GOT3 (cell line): ENCODE data around the gene SLC25A1.
"Not testable (repeated sequence)": the region's sequence is repeated elsewhere in the genome, so short reads cannot be mapped to it uniquely, and the experiment has no call there.

Experiments
- DNase-seq: peaks from one replicate; lab custom pipeline; 2025; ENCODE audit warnings: mixed read lengths; lab: John Stamatoyannopoulos, UW

The SLC25A1 gene

DNA sequence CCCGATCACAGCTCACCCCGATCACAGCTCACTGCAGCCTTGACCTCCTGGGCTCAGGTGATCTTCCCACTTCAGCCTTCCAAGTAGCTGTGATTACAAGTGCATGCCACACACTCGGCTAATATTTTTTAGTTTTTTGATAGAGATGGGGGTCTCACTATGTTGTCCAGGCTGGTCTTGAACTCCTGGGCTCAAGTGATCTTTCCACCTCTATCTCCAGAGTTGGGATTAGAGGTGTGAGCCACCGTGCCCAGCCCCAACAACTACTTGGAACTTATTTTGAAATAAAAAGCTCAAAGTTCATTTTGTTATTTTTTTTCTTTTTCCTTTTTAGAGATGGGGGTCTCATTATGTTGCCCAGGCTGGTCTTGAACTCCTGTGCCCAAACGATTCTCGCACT, 27.8 kb upstream of the SLC25A1 start:
- no peak for DNase-seq

DNA sequence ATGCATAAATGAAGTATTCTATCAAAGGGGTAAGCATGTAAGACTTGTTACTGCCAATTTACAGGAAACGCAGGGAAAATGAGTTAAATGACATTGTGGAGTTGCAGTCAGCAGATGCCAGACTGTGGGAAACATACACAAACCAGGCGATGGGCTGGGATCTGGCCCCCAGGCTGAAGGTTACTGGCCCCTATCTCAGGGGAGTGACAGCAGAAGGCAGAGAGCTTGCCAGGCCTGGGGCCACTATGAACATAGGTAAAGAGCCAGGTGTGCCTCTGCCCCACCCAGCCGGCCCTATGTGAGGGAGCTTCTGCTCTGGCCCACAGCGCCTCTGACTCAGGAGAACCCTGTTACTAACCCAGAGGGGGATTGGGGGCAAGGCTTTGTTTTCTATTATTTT, 26.1 kb upstream of the SLC25A1 start:
- DNase-seq: no peak

DNA sequence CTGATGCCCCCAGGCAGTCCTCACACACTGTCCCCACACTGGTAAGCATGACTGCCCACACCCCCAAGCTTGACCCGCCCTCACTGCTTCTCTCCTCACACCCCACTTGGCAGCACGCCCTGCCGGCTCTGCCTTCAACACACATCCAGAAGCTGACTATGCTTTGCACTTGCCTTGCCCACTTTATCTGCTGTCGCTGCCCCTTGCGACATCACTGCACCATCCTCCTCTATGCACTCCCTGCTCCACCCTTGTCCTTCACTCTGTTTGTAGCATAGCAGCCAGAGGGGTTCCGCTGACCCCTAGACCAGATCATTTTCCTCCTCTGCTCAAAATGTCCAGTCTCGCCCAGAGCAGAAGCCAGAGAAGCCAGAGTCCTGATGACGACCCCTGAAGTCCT, 25.3 kb upstream of the SLC25A1 start:
- DNase-seq: no peak

DNA sequence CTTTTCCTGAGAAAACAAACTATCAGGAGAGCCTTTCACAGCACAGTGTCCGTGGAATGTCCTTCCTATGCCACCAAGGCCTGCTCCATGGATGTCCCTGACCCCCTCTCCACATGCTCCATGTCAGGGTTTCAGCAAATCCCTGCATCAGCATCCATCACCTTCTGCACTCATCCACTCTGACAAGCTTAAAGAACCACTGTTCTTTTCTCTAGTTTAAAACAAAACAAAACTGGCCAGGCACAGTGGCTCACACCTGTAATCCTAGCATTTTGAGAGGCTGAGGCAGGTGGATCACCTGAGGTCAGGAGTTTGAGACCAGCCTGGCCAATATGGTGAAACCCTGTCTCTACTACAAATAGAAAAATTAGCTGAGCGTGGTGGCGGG, 24.3 kb upstream of the SLC25A1 start:
- not testable (repeated sequence) for DNase-seq

- DNase-seq: no peak
These were observed 23.6 kb upstream of the SLC25A1 start for GRCh38 chr22:19201869-19202798.

DNA sequence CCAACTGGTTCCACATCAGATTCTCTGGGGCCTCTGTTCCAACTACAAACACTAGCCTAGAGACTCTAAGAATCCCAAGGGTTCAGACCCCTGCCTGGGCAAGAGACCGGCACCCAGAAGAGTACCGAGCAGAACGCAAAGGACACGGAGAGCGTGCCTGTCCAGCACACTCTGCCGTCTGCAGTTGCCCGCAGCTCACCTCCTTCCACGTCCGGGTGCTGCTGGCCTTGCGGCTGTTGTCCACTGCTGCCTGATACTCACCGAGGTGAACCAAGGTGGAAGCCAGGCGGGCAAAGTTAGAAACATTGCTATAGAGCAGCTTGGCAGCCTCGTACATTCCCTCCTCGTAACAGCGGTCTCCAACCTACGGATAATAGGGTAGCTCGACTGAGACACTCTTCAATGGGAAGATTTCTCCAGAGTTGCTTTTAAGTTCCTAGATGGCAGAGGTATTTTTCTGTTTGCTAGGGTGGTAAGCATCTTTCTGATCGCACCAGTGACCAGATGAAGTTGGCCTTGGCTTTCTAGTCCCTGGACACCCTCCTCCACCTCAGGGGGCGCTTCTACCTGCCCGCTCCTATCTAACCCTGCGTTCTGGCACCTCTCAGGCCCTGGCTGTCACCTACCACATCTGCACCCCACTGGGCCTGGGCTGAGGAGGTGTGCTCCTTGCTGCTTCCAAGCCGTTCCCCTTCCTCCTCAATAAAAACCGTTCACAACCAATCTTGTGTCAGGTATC, 22.8 kb upstream of the SLC25A1 start:
- DNase-seq: no peak

- no peak for DNase-seq
These were observed 20.9 kb upstream of the SLC25A1 start for GRCh38 chr22:19199479-19199878.

DNA sequence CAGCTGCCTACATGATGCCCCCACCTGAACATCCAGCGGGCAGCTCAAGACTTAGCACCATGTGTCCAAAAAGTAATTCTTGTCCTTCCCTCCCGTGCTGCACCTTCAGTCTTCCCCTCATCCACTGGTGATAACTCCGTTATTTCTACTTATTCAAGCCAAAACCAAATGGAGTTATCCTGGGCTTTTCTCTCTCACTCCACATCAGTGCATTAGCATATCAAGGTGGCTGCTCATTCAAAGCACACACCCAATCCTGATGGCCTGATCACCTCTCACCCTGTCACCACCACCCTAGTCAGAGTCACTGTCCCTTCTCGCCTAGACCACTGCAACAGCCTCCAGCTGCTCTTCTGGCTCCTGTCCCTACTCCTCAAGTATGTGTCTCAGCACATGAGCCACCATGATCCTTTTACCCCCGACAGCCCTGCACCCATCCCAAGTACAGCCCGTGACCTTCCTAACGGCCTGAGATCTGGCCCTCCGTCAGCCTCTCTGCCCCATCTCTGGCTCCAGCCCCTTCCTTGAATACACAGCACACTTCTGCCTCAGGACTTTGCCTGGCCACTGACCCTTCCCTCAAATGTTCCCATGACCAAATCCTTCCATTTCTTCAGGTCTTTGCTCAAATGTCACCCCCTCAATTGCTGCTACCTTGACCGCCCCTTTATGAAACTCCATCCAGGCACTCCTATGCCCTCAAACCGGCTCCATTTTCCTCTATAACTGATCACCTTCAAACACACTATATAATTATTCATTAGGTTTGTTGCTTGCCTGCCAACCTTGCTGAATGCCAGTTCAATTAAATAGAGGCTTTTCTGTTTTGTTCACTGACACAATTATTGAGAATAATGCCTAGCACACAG, 19.7 kb upstream of the SLC25A1 start:
- no peak for DNase-seq

DNA sequence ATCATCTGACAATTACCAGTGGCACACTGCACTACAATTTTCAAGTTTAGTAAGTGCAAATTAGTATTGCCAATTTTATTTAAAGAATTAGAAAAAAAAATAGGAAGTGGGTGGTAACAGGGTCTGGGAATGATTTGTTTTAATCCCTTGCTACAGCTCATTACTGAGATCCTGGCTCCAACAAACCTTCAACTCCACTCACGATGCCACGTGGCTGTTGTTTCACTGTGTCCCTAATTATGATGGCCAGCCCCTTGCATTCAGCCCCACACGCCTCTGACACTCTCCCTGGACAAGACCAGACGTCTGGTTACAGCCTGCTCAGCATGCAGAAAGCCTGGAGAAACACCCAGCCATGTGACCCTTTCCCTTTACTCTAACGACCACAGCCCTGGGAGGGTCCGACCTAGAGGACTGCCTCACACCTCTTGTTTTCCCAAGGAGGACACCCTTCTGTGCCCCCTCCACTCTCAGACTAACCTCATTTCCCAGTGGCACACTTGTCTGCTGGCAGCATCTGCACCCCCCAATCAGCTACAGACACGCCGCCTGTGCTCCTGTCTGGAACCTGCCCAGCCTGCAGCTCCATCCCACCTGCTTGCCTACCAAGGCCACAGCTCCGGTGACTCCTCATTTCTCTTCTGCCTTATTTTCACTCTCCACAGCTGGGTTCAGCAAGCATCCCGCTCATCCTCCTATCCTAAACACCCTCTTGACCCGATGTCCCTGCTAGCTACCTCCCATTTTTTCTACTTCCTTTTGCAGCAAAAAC, 18.5 kb upstream of the SLC25A1 start:
- no peak for DNase-seq

DNA sequence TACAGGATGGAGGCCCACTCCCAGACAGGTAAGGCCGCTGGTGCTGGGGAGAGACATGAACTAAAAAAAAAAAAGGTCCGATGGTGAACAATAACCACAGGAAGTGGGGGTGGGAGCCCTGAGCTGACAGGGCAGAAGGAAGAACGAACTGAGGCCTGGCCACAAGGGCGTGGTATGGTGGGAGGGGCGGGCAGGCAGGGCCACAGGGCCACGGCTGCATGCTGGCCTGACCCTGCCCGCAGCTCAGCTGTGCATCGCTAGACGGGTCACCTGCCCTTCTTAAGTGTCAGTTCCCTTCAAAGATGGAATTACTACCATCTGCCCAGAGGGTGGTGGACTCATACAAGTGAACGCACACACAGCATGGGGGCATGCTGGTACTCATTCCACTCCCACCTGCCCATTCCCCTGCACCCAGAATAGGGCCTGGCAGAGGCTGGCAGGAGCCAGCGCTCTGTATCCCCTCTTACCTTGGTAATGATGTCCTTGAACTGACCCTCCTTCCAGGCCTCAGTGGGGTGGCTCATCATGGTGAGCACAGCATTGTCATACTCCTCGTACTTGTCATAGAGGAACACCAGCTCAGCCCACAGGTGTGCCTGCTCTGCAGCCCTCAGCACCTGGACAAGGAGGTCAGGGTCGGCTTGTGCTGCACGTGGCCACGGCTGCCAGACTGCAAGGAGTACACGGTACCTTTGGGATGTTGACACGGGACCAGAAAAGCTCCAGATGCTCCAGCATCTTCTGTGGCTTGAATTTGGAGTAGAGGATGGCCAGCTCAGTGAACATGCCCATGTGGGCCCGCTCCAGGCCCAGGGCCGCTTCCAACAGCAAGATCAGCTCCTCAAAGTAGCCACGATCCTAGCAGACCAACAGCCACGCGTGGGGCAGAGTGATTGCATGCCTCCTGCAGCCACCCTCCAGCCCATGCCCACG, 17.5 kb upstream of the SLC25A1 start:
- DNase-seq: no peak

GRCh38 chr22:19194766-19195536, 16.4 kb upstream of the SLC25A1 start:
- no peak for DNase-seq

DNA sequence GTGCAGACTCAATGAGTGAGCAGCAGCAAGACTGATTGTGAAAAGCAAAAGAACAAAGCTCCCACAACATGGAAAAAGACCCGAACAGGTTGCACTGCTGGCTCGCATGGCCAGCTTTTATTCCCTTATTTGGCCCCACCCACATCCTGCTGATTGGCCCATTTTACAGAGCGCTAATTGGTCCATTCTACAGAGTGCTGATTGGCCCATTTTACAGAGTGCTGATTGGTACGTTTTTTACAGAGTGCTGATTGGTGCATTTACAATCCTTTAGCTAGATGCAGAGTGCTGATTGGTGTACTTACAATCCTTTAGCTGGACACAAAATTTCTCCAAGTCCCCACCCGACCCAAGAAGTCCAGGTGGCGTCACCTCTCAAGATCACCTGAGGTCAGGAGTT, 15.3 kb upstream of the SLC25A1 start:
- no peak for DNase-seq

DNA sequence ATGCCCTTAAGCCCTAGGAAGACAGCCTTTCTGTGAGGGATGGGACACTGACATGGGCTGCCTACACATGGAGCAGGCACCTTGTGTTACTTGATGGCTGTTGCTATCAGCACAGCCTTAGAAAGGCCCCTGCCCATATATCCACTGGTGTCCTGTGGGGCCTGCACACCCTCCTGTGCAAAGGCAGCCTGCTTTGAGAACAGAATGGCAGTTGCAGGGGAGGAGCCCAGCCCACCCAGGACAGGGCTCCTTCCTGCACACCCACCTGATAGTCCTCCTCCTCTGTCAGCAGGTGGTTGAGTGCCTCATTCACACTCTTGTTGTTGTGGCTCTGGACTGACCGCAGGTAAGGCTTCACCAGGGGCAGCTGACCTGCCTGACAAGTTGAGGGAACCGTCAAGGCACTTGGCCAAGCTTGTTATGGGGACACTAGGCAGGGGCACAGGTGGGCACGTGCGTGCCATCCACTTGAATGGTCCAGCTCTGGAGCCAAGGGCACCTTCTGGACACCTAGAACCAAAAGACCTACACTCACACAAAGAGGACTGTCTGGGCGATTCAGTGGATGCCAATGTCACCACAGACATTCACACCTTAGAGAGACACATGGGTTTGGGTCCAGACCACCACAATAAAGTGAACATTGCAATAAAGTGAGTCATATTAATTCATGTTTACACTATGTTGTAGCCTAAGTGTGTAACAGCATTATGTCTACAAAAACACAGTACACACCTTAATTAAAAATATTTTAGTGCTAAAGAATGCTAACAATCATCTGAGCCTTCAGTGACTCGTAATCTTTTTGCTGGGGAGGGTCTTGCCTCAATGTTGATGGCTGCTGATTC, 9.4 kb upstream of the SLC25A1 start:
- no peak for DNase-seq

- DNase-seq: no peak
These were observed 5.9 kb upstream of the SLC25A1 start for GRCh38 chr22:19184276-19184997.

- DNase-seq: no peak
These were observed 4.7 kb upstream of the SLC25A1 start for GRCh38 chr22:19183216-19183615.

GRCh38 chr22:19182472-19183157, 4.1 kb upstream of the SLC25A1 start:
- no peak for DNase-seq

- DNase-seq: no peak
These were observed 3.4 kb upstream of the SLC25A1 start for GRCh38 chr22:19181786-19182471.
